Type B pancreatic cell (in vitro differentiated cells): ENCODE data around the gene NDST4. TPM values are rescaled to one million over a fixed set of nuclear protein-coding genes. Genes with fewer than 3 reads are reported as not detected.

Experiments
- DNase-seq: peaks from one replicate; pipeline ENCODE4 v3.0.0; 2021; ENCODE audit warnings: mixed read lengths; ENCODE audit not compliant: unreplicated experiment; ENCODE audit errors: extremely low spot score
- H3K27ac Mint-ChIP-seq: 2 replicates; pipeline ENCODE4 v1.8.0; 2021; ENCODE audit warnings: mild to moderate bottlenecking, mixed read lengths
- H3K27me3 Mint-ChIP-seq: 2 replicates; pipeline ENCODE4 v1.8.0; 2021; ENCODE audit warnings: mixed read lengths
- H3K36me3 Mint-ChIP-seq: 2 replicates; pipeline ENCODE4 v1.8.0; 2021; ENCODE audit warnings: mixed read lengths
- H3K4me1 Mint-ChIP-seq: one replicate; pipeline ENCODE4 v1.8.0; 2021; ENCODE audit warnings: mixed read lengths; ENCODE audit not compliant: unreplicated experiment
- H3K4me3 Mint-ChIP-seq: 2 replicates; pipeline ENCODE4 v1.8.0; 2021; ENCODE audit warnings: mild to moderate bottlenecking, mixed read lengths
- H3K9me3 Mint-ChIP-seq: 2 replicates; pipeline ENCODE4 v1.8.0; 2021; ENCODE audit warnings: mixed read lengths
- CTCF ChIP-seq: fragments of 200-600 bp; sonication (generic); conservative IDR thresholded peaks from 2 replicates; pipeline ENCODE4 v1.5.0; 2021; ENCODE audit warnings: antibody characterized with exemption, mild to moderate bottlenecking
- total RNA-seq: library from RNA; stranded (reverse); gene quantifications from 2 replicates; pipeline ENCODE4 v1.2.1, GENCODE V29; 2021; ENCODE audit warnings: low replicate concordance

NDST4 gene
- total RNA-seq, 1 donor from 2014 or later = 9.9 TPM

- Mint-ChIP-seq H3K27me3 (no peaks in the 10 kb centered on the region), H3K4me1 (peaks cover 13% of the 10 kb centered on the region), H3K4me3 (no peak overlapping the region), H3K9me3 (no peaks in the 10 kb centered on the region), H3K36me3 (no peaks in the 10 kb centered on the region), H3K27ac (no peak overlapping the region)
- no peak for DNase-seq
- TF ChIP-seq CTCF = peak; percentile 78
These were observed 333.2 kb downstream of the NDST4 start for GRCh38 chr4:114780205-114780604.
